ENCODE measurements around the gene TUSC2. TPM values are rescaled to one million over a fixed set of nuclear protein-coding genes. Genes with fewer than 3 reads are reported as not detected.

The TUSC2 gene
- total and polyA plus RNA-seq, 2 of the 13 experiments (the other 11 are each of a cell fraction or from before 2014, with no cell fraction given), result 36.7 to 39.1 TPM

- TF ChIP-seq THAP9 (CRISPR knock-in tag; IDR thresholded peaks at IDR 0.05; ENCODE audit: borderline replicate concordance), result no peak
- 0 out of 2 replicates have a peak, but pooled peaks have one; percentile 15 for TF ChIP-seq PAX8 (CRISPR knock-in tag; IDR thresholded peaks at IDR 0.05; ENCODE audit: borderline replicate concordance)
- TF ChIP-seq TEAD3 (CRISPR knock-in tag; optimal IDR thresholded peaks at IDR 0.05; ENCODE audit: borderline replicate concordance), result no peak
- no peak for TF ChIP-seq HMGXB3 (CRISPR knock-in tag; IDR thresholded peaks at IDR 0.05; ENCODE audit: borderline replicate concordance)
- peak; percentile 10 for TF ChIP-seq SRSF1 (optimal IDR thresholded peaks at IDR 0.05; ENCODE audit: low read depth, low read length)
- no peak for TF ChIP-seq CENPX (CRISPR knock-in tag; IDR thresholded peaks at IDR 0.05)
- TF ChIP-seq GMEB1 (CRISPR knock-in tag; IDR thresholded peaks at IDR 0.05; ENCODE audit: borderline replicate concordance), result peak; percentile 3; the same call in 1 of the 2 replicates
- TF ChIP-seq NR3C1 (CRISPR knock-in tag; IDR thresholded peaks at IDR 0.05), result no peak
- TF ChIP-seq MYPOP (CRISPR knock-in tag; IDR thresholded peaks at IDR 0.05), result no peak
- no peak for TF ChIP-seq MTERF4 (CRISPR knock-in tag; IDR thresholded peaks at IDR 0.05)
- TF ChIP-seq CREB3 (CRISPR knock-in tag; IDR thresholded peaks at IDR 0.05), result no peak
- TF ChIP-seq ZNF780A (CRISPR knock-in tag; IDR thresholded peaks at IDR 0.05), result no peak
- no peak for TF ChIP-seq THYN1 (CRISPR knock-in tag; IDR thresholded peaks at IDR 0.05; ENCODE audit: borderline replicate concordance, low read depth)
- no peak for TF ChIP-seq RELA (CRISPR knock-in tag; IDR thresholded peaks at IDR 0.05)
- TF ChIP-seq ZNF569 (CRISPR knock-in tag; IDR thresholded peaks at IDR 0.05; ENCODE audit: borderline replicate concordance), result 0 out of 2 replicates have a peak, but pooled peaks have one; percentile 13
- TF ChIP-seq DRAP1 (CRISPR knock-in tag; IDR thresholded peaks at IDR 0.05), result no peak
- 0 out of 2 replicates have a peak, but pooled peaks have one; percentile 2 for TF ChIP-seq ZNF788 (CRISPR knock-in tag; IDR thresholded peaks at IDR 0.05; ENCODE audit: borderline replicate concordance)
Measured at GRCh38 chr3:50359760-50360110, 31.7 kb upstream of the TUSC2 start (continued).

Measured in HepG2 (cell line).